Retinal pigment epithelial cell (primary cell): ENCODE data around the gene ANTKMT.

Experiments used
- DNase-seq: peaks from one replicate; pipeline ENCODE4 v3.0.0-alpha.2; 2010; ENCODE audit warnings: low read depth
- H3K4me3 ChIP-seq: 2 replicates; pipeline ENCODE4 v1.5.1; 2011; ENCODE audit warnings: mild to moderate bottlenecking, low read length, control low read depth, moderate library complexity
- TF ChIP-seq, protein P1 (sequence below): conservative IDR thresholded peaks from 2 replicates; pipeline ENCODE4 v1.5.1; 2011; ENCODE audit warnings: low read depth, low read length, control low read depth, inconsistent platforms

ANTKMT gene

DNA sequence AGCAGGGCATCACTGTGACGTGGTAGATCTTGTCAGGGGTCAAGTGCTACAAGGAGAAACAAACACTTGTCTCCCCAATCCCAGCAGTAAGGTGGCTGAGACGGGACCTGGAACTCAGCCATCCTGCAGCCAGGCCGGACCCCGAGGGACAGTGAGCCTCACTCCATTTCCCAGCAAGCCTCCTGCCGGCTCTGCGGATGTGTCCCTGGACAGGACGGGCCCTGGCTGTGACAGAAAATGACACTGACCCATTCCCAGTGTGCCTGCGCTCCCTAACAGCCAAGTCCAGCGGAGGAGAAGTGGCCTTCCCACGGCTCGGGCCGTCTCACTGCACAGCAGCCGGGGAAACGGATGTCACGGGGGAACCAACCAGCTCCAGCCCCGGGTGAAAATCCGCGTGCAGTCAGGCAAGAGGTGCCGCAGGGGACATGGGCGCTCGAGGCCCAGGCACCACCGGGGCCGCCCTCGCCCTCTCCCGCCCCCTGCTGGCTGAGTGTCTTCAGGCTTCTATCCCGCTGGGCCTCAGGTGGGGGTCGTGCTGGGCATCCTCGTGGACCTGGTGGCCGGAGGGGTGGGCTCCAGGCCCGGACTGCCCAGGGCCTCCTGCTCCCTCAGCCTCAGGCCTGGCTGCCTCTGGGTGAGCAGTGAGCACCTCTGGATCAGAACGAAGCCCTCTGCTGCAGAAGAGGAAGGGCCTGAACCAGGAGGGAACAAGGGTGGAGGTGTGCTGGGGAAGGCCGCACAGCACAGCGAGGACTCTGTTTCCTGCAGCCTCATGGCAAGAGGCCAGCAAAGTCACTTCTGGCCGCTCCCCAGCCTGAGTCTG is 12.6 kb downstream of the ANTKMT start:
- H3K4me3 ChIP-seq: no peak overlapping the region
- TF ChIP-seq, protein P1, sequence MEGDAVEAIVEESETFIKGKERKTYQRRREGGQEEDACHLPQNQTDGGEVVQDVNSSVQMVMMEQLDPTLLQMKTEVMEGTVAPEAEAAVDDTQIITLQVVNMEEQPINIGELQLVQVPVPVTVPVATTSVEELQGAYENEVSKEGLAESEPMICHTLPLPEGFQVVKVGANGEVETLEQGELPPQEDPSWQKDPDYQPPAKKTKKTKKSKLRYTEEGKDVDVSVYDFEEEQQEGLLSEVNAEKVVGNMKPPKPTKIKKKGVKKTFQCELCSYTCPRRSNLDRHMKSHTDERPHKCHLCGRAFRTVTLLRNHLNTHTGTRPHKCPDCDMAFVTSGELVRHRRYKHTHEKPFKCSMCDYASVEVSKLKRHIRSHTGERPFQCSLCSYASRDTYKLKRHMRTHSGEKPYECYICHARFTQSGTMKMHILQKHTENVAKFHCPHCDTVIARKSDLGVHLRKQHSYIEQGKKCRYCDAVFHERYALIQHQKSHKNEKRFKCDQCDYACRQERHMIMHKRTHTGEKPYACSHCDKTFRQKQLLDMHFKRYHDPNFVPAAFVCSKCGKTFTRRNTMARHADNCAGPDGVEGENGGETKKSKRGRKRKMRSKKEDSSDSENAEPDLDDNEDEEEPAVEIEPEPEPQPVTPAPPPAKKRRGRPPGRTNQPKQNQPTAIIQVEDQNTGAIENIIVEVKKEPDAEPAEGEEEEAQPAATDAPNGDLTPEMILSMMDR: peak; percentile 55
- no peak for DNase-seq

DNA sequence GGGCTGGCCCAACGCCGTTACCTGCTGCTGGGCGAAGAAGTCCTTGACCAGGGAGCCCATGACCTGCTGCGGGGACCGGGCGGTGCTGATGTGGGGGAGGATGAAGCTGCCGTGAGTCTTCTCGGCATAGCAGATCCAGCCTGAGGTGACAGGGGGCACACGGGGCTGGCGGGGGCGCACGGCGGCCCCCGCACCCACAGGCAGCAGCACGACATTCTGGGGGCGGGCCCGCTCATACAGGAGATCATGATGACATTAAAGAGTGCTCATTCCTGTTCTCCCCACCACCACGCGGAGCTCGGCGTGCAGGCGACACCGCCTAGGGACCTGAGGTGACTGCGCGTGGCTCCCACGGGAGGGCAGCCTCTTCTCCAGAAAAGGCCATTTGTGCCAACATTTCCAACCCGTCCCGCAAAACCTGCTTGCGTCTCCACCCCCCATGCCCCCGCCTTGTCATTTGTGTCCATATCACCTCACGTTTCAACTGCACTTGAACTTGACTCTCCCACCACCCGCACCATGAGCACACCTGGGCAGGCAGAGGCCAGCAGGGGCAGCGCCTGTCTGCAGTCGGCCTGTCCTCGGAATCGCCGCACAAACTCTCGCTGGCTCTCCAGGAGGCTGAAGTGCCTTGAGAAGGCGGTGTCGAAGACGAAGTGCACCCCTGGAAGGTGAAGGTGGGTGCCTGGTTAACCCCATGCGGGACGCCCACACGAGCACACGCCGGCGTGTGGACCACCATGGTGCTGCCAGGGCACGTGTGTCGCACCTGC is 13.4 kb downstream of the ANTKMT start:
- TF ChIP-seq, protein P1: no peak
- no peak for DNase-seq
- H3K4me3 ChIP-seq: no peak overlapping the region

DNA sequence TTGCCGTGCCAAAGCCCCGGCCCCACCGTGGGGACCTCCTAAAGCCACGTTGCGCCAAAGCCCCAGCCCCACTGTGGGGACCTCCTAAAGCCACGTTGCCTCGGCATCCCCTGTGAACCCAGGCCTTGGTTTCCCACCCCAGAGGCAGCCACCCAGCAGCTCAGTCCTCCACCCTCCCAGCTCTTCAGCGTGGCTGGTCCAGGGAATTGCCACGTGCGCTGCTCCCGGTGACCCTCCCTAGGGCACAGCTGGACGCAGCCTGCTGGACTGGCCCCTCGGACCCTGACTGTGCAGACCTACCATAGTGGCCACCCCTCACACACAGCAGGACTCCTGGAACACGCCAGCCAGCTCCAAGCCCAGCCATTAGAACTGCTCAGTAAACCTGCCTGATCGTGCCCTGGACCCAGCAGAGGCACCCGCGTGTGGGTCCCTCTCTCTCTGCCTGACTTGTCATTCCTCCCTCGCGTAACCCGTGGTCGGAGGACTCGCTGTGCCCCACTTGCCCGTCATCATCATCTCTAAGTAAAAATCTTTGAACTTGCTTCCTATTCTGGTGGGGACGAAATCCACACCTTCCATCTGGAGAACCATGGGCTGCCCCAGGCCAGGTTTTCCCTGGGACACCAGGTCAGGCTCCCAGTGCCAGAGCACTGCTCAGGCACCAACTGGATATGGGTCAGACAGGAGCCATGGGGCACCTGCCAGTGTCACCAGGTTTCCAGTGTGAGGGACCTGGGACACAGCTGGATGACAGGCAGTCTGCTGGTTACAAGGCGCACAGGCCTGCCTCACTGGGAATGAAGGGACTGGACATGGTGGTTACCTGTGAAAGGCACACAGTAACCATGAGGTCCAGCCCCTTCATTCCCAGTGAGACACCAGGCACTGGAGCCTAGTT is 14.3 kb downstream of the ANTKMT start:
- TF ChIP-seq, protein P1: no peak
- no peak overlapping the region for H3K4me3 ChIP-seq
- DNase-seq: no peak

DNA sequence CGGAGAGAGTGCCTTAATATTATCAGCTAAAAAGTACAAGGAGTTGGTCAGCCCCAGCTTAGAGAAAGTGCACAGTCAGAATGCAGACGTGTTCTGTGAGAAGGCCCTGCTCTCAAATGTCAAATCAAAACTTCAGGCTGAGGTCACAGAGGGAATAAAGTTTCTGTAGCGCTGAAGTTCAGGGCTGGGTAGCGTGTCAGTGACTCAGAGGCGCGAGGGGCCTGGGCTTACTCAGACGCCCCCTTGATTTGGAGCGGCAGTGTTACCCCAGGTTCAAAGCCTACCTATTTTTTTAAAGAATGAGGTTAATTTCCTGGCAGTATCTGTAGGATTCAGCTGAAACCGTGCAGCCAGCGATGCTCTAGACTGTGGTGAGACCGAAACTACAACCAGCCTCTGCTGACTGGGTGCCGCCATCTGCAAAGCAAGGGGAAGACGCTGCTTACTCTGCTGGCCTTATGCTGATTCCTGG is 15.1 kb downstream of the ANTKMT start:
- H3K4me3 ChIP-seq: no peak overlapping the region
- DNase-seq: no peak
- TF ChIP-seq, protein P1: no peak

DNA sequence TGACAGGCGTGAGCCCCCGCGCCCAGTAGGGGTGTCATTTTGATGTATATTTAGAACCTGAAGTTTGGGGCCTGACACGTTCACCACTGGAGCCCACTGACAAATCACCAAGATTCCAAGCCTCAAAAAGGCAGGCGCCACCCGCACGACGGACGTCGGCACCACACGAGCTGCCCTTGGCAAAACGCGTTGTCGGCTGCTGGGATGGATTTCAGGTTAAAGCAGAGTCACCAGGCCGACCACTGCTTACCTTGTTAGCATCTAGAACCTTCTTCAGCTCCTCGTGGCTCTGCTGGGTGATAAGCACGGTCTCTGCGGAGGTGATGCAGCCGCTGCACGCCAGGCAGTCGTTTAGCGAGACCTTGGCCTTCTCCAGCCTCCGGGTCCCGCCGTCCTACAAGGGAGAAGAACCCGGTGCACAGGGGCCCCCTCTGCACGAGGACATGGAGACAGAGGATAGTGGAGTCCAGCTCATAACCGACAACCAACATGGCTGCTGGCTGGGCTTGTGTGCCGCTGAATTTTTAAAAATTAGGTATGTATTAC is 16.1 kb downstream of the ANTKMT start:
- H3K4me3 ChIP-seq: no peak overlapping the region
- DNase-seq: no peak
- TF ChIP-seq, protein P1: no peak
